ENCODE results near the gene IKBKE.

DNA sequence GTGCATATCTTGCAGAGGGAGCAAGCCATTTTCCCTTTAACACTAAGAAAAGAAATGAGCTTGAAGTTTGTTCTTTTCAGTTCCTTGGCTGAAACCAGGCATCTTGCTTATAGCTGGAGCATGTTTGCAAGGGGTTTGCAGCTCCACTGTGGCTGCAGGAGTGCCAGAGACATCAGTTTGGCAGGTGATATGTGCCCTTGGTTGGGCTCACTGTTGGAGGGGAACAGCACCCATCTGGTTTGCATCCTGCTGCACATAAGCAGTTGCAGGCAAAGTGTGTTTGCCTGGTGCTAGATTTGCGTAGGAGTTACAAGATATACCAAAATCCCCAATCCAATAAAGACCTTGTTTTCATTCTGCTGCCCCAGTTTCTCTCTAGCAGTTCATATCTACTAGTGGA is 47.8 kb upstream of the IKBKE start:
- TF ChIP-seq, protein P1, sequence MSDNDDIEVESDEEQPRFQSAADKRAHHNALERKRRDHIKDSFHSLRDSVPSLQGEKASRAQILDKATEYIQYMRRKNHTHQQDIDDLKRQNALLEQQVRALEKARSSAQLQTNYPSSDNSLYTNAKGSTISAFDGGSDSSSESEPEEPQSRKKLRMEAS (IDR thresholded peaks at IDR 0.05), result no peak
- no peak for TF ChIP-seq EP300 (IDR thresholded peaks at IDR 0.05; ENCODE audit: borderline replicate concordance)
- no peak for TF ChIP-seq CREB1 (IDR thresholded peaks at IDR 0.05; ENCODE audit: low read depth)
- TF ChIP-seq, protein P2, sequence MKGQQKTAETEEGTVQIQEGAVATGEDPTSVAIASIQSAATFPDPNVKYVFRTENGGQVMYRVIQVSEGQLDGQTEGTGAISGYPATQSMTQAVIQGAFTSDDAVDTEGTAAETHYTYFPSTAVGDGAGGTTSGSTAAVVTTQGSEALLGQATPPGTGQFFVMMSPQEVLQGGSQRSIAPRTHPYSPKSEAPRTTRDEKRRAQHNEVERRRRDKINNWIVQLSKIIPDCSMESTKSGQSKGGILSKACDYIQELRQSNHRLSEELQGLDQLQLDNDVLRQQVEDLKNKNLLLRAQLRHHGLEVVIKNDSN (IDR thresholded peaks at IDR 0.05), result no peak
- TF ChIP-seq, protein P3, sequence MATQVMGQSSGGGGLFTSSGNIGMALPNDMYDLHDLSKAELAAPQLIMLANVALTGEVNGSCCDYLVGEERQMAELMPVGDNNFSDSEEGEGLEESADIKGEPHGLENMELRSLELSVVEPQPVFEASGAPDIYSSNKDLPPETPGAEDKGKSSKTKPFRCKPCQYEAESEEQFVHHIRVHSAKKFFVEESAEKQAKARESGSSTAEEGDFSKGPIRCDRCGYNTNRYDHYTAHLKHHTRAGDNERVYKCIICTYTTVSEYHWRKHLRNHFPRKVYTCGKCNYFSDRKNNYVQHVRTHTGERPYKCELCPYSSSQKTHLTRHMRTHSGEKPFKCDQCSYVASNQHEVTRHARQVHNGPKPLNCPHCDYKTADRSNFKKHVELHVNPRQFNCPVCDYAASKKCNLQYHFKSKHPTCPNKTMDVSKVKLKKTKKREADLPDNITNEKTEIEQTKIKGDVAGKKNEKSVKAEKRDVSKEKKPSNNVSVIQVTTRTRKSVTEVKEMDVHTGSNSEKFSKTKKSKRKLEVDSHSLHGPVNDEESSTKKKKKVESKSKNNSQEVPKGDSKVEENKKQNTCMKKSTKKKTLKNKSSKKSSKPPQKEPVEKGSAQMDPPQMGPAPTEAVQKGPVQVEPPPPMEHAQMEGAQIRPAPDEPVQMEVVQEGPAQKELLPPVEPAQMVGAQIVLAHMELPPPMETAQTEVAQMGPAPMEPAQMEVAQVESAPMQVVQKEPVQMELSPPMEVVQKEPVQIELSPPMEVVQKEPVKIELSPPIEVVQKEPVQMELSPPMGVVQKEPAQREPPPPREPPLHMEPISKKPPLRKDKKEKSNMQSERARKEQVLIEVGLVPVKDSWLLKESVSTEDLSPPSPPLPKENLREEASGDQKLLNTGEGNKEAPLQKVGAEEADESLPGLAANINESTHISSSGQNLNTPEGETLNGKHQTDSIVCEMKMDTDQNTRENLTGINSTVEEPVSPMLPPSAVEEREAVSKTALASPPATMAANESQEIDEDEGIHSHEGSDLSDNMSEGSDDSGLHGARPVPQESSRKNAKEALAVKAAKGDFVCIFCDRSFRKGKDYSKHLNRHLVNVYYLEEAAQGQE (IDR thresholded peaks at IDR 0.05; ENCODE audit: low read depth), result no peak
- no peak for TF ChIP-seq YY1 (IDR thresholded peaks at IDR 0.05; ENCODE audit: low read depth)
- no peak for TF ChIP-seq TAF1 (IDR thresholded peaks at IDR 0.05; ENCODE audit: low read depth)
- no peak for TF ChIP-seq RAD21 (IDR thresholded peaks at IDR 0.05; ENCODE audit: low read depth)
- TF ChIP-seq CEBPB (IDR thresholded peaks at IDR 0.05), result no peak
- TF ChIP-seq TEAD4 (IDR thresholded peaks at IDR 0.05), result no peak
- no peak for TF ChIP-seq ZBTB7A (IDR thresholded peaks at IDR 0.05; ENCODE audit: low read depth)
- no peak for TF ChIP-seq FOXM1 (IDR thresholded peaks at IDR 0.05; ENCODE audit: borderline replicate concordance, low read depth)
- no peak for TF ChIP-seq NFIC (IDR thresholded peaks at IDR 0.05)
- no peak for TF ChIP-seq TCF12 (IDR thresholded peaks at IDR 0.05; ENCODE audit: low read depth)
